ENCODE data around the gene C4orf50.
"Not testable (repeated sequence)": the region's sequence is repeated elsewhere in the genome, so short reads cannot be mapped to it uniquely, and the experiment has no call there.

The C4orf50 gene

GRCh38 chr4:5884796-5885195, 133.4 kb downstream of the C4orf50 start:
- peak; percentile 8 for DNase-seq

DNA sequence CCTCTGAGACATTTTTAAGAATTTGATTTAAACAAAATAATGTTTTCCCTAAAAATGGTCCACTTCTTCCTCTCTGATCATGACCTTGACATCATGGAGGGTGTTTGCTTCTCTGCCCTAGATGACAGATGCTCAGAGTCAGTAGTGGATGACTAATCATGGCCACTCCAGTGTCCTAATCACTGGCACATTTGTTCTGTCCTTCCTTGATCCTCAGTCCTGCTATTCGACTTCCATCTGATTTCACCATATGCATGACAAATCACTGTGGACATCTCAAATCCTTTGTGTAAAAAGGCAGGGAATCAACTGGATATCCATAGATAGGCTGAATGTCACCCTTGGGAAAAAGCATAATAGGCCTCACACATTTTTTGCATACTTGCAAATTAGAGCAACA, 134.3 kb downstream of the C4orf50 start:
- DNase-seq, result no peak

- DNase-seq, result no peak
Measured at GRCh38 chr4:5882947-5883346, 135.3 kb downstream of the C4orf50 start.

DNA sequence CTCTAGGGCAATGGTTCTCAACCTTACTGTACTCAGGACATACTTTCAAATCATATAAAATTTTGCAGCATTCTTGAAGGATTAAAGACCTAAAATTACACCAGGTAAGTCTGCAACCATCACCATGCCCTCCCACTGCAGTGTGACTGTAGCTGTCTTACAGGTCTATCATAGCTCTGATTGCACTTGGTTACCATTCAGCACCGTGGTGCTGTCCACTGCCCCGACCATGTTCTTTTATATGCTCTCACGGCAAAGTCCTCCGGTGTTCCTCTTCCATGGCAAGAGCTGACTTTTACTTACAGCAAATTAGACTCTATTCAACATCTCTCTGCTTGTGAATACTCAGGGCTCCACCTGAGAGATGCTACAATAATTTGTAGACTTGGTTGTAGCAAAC, 136.9 kb downstream of the C4orf50 start:
- no peak for DNase-seq

DNA sequence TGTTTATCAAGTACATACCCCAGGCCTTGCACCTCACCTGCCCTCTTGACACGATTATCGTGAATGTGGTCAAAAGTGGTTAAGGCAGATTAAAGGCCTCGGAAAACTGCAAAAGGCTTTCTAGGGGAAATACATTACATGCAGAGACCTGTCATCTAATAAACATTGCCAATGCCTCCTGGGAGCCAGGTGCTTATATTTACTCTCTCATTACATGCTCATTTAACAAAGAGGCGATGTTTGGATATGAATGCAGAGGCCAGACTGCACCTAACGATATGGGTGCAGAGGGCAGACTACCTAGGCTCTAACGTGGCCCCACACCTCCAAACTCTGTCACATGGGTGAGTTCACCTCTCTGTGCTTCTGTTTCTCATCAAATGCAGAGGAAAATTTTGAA, 139.9 kb downstream of the C4orf50 start:
- DNase-seq, result peak; percentile 42

DNA sequence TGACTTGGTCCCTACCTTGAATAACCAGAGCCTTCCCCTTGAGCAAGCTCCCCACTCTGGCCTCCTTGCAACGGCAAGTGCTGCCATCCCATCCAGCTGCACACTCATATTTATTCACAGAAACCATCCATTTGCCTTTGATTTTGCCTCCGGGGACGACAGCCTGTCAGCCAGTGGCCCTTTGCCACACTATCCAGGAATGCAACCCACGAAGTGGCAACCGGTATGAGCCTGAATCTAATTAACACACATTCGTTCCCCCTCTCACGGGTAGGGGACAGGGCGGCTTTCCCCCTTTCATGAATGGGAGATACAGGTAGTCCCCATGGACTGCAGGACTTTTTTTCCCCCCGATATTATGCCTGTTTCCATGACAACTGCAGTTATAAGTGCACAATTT, 140.8 kb downstream of the C4orf50 start:
- no peak for DNase-seq

- no peak for DNase-seq
Measured at GRCh38 chr4:5874811-5875449, 143.3 kb downstream of the C4orf50 start.

DNA sequence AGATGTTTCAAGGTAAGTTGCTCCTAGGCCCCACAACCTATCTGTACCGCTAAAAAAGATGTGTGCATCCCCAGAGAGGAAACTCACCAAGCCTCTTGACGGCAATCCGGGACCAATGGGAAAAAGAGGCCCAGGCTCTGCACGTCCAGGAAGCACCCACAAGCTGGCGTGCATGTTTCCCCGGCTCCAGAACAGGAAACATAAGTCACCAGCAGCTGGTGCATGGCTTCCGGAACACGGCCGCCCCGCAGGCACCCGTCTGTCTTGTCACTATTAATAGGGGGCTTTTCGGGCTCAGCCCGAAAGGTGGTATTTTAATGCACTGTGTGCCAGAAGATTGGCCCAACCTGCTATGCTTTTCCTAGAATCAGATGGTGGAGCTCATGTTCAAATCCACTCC, 147.5 kb downstream of the C4orf50 start:
- DNase-seq, result no peak

- DNase-seq, result no peak
Measured at GRCh38 chr4:5869966-5870619, 148.1 kb downstream of the C4orf50 start.

- DNase-seq, result no peak
Measured at GRCh38 chr4:5867866-5868265, 150.4 kb downstream of the C4orf50 start.

DNA sequence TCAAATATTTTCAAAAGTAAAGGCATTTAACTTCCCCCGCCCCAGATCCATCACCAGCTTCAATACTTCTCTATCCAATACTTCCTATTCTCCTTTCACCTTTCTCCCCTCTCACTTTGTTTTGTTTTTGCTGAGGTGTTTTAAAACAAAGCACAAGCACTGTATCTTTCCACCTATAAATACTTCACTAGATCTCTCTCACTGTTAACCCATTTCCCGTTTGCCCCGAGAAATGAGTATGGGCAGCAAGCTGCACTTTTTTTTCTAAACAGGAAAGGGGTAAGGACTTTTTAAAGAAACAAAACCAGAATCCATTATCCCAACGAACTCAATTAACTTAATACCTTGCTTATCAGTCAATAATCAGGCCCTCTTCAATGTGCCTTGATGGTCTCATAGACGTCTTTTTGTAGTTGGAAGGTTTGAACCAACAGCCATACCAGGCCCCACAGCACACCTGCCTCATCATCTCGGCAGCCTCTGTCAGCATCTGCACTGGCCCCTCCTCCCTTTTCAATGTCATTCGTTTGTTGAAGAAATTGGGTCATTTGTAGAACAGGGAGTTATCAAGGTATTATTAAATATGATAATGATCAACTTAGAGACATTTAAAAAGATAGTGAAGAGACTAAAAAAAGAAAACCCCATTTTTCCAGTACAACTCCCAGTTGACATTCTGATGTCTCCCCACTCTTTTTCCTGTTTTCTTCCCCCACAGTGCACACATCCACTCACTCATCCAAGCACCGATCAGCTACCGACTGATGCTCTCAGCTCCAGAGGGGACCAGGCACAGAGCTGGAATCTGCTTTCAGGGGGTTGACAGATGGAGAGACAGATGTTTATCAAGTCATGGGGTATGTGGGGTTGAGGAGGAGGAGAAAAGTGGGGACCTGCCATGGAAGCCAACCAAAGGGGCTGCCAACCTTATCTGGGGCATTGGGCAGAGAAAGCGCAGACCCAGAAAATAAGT, 151.1 kb downstream of the C4orf50 start:
- no peak for DNase-seq

DNA sequence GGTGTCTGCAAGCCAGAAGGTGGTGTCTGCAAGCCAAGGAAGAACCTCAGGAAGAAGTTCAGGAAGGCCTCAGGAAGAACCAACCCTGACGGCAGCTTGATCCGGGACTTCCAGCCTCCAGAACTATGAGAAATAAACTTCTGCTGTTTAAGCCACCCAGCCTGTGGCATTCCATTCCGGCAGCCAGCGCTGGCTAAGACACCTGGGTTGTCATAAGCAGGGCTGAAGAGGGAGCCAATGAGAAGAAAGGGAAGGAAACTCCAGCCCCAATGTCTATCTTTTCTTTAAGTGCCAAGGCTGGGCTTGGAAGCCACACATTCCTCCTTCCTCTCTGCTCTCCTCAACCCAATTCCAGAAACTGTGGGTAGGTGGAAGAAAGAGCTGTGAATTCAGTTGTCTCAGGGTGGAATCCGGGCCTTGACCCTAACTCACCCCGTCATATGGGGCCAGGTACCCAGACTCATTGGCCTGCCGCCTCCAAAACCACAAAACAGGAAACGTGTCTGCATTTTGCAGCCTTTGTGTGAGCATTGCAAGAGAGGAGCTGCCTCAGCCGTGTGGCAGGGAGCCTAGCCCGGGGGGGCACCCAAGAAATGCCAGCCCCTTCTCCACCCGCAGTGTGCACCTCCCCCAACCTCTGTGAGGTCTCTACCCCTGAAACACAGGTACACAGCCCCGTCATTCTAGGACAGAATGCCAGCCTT, 152.2 kb downstream of the C4orf50 start:
- no peak for DNase-seq

GRCh38 chr4:5863461-5864113, 154.6 kb downstream of the C4orf50 start:
- DNase-seq, result peak; percentile 16

GRCh38 chr4:5858020-5858769, 160.0 kb downstream of the C4orf50 start:
- DNase-seq, result no peak

DNA sequence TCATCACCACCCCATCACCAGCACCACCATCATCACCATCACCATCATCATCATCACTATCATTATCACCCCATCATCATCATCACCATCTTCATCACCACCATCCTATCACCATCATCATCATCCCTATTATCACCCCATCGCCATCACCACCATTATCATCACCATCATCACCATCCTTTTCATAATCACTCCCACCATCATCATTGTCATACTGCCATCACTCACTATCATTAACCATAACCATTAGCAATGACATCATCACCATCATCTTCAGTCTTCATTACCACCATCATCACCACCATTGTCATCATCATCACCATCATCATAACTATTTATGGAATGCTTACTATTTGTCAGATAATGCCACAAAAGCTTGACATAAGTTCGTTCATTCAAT, 161.0 kb downstream of the C4orf50 start:
- DNase-seq, result no peak

GRCh38 chr4:5856362-5856761, 161.9 kb downstream of the C4orf50 start:
- DNase-seq, result not testable (repeated sequence)

DNA sequence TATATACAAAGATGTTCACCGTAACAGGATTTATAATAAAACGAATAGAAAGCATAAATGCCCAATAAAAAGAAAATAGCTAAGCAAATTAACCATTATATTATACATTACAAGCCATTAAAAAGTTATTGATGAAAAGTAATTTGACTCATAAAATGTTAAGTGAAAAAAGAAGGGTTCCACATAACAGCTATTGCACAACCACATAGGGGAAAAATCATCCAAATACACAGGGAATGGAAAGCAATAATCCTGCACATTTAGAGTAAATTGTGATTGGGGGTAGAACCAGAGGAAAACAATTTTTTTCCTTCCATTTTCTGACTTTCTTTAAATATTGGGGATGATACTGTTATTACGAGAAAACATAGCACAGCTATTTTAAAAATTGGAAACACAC, 163.3 kb downstream of the C4orf50 start:
- DNase-seq, result no peak

DNA sequence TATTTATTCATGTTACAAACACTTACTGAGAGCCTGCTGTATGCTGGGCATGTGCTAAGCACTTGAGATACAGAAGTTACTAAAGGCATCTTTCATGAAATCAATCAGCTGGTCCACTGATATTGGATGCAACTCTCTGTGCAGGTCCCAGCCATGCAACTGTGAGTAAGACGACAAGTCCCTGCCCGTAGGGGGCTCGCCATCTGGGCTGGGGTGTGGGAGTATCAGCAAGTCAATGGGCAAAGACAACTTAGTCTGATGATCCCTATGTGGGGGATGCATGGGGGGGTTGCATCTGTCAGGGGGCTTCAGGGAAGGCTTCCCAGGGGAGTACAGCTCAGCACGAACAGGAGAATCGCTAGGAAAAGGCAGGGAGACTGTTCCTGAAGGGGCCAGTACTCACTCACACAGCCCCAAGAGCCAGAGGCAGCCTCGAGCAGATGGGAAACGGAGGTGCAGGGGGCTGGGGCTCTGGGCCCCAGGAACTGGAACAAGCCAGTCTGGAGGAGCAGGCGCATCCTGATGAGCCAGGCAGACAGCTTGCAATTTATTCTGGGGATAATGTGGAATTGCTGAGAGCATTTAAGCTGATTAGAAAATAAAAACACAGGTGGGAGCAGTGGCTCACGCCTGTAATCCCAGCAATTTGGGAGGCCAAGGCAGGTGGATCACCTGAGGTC, 165.6 kb downstream of the C4orf50 start:
- no peak for DNase-seq

DNA sequence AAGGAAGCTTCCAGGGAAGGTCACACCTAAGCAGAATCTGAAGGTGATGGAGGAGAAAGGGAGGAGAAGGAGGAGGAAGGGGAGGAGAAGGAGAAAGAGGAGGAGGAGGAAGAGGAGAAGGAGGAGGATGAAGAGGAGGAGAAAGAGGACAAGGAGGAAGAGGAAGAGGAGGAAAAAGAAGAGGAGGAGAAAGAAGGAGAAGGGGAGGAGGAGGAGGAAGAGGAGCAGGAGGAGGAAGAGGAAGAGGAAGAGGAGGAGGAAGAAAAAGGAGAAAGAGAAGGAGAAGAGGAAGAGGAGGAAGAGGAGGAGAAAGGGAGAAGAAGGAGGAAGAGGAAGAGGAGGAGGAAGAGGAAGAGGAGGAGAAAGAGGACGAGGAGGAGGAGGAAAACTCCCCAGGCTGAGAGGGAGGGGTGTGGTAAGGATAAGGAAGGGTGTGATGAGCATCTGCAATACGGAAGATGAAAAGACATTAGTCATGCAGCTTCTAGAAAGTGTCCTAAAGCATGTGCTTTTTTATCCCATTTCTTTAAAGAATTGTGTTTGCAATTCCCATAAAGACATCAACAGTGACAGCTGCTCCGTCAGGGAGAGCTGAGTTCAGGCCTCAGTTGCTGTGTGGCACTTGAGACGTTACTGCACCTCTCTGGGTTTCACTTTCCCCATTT, 166.5 kb downstream of the C4orf50 start:
- no peak for DNase-seq

Data from NCI-H1436 (cell line).